Skeletal muscle tissue (tissue), 4 donors: ENCODE data around the gene VAMP1. TPM values are rescaled to one million over a fixed set of nuclear protein-coding genes. Genes with fewer than 3 reads are reported as not detected.
A peak's percentile ranks its signal among the peaks of the same experiment; 100 is the strongest.
"Not testable (repeated sequence)": the region's sequence is repeated elsewhere in the genome, so short reads cannot be mapped to it uniquely, and the experiment has no call there.

Source experiments
- H3K27ac ChIP-seq: one replicate; pipeline ENCODE4 v1.7.0; 2013; ENCODE audit warnings: mild to moderate bottlenecking, low read depth, low read length, inconsistent platforms
- H3K27me3 ChIP-seq, 3 donors: one replicate each; pipeline ENCODE4 v1.7.0; 2013; ENCODE audit warnings: low read length in 3 of 3; ENCODE audit not compliant: control insufficient read depth in 3 of 3, insufficient read depth in 3 of 3
- H3K36me3 ChIP-seq, 3 donors: one replicate each; pipeline ENCODE4 v1.7.0; 2013; ENCODE audit warnings: low read length in 3 of 3; ENCODE audit not compliant: control insufficient read depth in 3 of 3, insufficient read depth in 3 of 3
- H3K4me1 ChIP-seq, 3 donors: one replicate each; pipeline ENCODE4 v1.7.0; 2013; ENCODE audit warnings: low read length in 3 of 3, mild to moderate bottlenecking in 3 of 3; ENCODE audit not compliant: control insufficient read depth in 3 of 3, insufficient read depth in 3 of 3
- H3K4me3 ChIP-seq, 3 donors: one replicate each; pipeline ENCODE4 v1.7.0; 2013; ENCODE audit warnings: low read length in 3 of 3
- H3K9ac ChIP-seq, 3 donors: one replicate each; pipeline ENCODE4 v1.7.0; 2013; ENCODE audit warnings: low read length in 3 of 3, mild to moderate bottlenecking in 3 of 3, moderate library complexity in 2 of 3, low read depth in 1 of 3
- H3K9me3 ChIP-seq, 3 donors: one replicate each; pipeline ENCODE4 v1.7.0; 2013; ENCODE audit warnings: low read length in 3 of 3; ENCODE audit not compliant: control insufficient read depth in 3 of 3
- total RNA-seq: library from RNA; depleted of rRNA; stranded (reverse); fragments of >200 nt; gene quantifications from one replicate; pipeline ENCODE4 v1.2.3, GENCODE V29; 2014
- donor health status: Osteomylitis.

The VAMP1 gene
- total RNA-seq, 1 donor from 2014 or later: 2.6 TPM

DNA sequence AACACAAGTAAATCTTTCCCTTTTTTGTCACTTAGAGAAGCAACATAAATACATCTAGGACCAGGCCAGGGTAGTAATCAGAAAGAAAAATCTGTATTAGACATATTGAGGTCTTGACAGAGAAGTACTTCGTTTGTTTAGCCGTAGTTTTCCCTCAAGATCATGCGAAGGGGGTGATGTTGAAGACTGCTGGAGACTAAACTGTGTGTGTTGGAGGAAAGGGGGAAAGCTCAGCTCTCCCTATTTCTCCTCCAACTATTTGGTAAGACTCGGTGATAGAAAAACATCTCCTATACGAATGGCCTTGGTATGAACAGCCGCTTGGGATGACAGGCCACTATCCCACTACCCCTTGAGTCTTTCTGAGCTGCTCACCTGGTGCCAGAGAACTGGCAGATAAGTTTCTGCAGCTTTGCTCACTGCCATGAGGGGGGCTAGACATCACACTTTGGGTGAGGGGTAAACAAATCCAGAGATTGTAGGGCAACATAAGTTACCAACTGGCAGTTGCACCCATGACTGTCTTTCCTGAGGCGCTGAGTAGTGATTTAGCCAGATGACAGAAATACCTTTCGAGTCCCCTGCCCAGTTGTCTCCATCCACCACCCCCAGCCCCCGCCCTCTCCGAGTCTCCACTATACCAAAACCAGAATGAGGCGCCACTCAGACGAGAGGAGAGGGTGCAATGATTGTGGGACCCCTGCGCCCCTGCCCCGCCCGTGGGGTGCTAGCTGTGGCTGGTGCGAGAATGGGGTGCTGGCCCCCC is 685 bp downstream of the VAMP1 start:
- Histone ChIP-seq H3K36me3 (peaks cover 8 to 18% (median 11%) of the 10 kb centered on the region in 3 donors), H3K27me3 (no peaks in the 10 kb centered on the region), H3K4me3 (peak overlapping the region; percentile 66 to 93 (median 78)), H3K4me1 (peaks cover 14 to 24% (median 22%) of the 10 kb centered on the region in 3 donors), H3K27ac (peak overlapping the region; percentile 86), H3K9me3 (no peaks in the 10 kb centered on the region), H3K9ac (peak overlapping the region; percentile 81 to 90 (median 84))

DNA sequence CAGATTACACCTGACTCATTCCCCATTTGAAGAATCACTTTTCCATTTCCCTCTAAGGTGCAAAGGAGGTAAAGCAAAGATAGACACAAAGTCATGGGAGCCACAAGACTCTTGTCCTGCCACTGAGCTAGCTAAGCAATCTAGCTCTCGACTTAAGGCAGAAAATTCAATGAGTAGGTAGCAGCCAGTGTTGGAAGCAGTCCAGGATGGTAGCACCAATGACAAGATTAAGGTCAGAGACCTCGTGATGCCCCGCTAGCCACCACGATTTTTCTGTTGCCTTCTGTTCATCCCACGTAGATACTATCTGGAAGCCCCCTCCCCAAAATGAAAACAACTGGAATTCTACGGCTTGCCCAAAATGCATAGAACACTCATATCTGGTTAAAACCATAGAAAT is 1.4 kb downstream of the VAMP1 start:
- H3K27ac ChIP-seq: peak overlapping the region; percentile 86
- peak overlapping the region in 2 of 3 donors; percentile 2 to 81 for H3K9ac ChIP-seq
- H3K27me3 ChIP-seq: no peaks in the 10 kb centered on the region
- H3K4me3 ChIP-seq: peak overlapping the region in 2 of 3 donors; percentile 66 to 93
- peaks cover 15 to 25% (median 18%) of the 10 kb centered on the region in 3 donors for H3K36me3 ChIP-seq
- H3K9me3 ChIP-seq: no peaks in the 10 kb centered on the region
- H3K4me1 ChIP-seq: peaks cover 14 to 24% (median 22%) of the 10 kb centered on the region in 3 donors

DNA sequence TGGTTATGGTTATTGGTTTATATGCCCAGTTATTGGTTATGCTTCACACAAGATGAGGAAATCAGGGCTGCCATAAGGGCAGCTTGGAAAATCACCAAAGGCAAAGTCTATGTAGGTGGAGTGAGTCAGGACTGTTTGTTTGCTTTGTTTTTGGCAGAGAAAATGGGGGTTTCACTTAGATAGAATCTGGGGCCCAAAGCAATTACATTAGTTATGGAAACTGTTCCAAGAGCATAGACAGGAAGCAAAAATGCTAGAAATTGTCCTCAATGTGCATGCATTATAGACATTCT is 2.2 kb downstream of the VAMP1 start:
- H3K27ac ChIP-seq: no peak overlapping the region
- H3K4me1 ChIP-seq: peaks cover 14 to 24% (median 22%) of the 10 kb centered on the region in 3 donors
- H3K9ac ChIP-seq: no peak overlapping the region
- H3K9me3 ChIP-seq: no peaks in the 10 kb centered on the region
- H3K4me3 ChIP-seq: no peak overlapping the region
- peaks cover 21 to 33% (median 23%) of the 10 kb centered on the region in 3 donors for H3K36me3 ChIP-seq
- H3K27me3 ChIP-seq: no peaks in the 10 kb centered on the region

DNA sequence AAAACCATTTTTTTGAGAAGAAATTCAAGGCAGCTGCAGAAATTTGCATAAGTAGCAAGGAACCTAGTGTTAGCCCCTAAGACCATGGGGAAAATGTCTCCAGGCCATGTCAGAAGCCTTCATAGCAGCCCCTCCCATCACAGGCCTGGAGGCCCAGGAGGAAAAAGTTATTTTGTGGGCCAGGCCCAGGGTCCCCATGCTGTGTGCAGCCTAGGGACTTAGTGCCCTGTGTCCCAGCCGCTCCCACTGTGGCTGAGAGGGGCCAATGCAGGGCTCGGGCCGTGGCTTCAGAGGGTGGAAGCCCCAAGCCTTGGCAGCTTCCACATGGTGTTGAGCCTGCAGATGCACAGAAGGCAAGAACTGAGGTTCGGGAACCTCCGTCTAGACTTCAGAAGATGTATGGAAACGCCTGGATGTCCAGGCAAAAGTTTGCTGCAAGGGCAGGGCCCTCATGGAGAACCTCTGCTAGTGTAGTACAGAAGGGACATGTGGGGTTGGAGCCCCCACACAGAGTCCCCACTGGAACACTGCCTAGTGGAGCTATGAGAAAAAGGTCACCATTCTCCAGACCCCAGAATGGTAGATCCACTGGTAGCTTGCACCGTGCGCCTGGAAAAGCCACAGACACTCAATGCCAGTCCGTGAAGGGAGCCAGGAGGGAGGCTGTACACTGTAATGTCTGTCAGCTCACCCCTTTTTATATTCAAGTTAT is 2.8 kb downstream of the VAMP1 start:
- Histone ChIP-seq H3K36me3 (peaks cover 26 to 38% (median 28%) of the 10 kb centered on the region in 3 donors), H3K4me1 (peaks cover 14 to 26% (median 22%) of the 10 kb centered on the region in 3 donors)
- H3K27me3 ChIP-seq, H3K9me3 ChIP-seq, H3K9ac ChIP-seq, H3K4me3 ChIP-seq, H3K27ac ChIP-seq: not testable (repeated sequence)

DNA sequence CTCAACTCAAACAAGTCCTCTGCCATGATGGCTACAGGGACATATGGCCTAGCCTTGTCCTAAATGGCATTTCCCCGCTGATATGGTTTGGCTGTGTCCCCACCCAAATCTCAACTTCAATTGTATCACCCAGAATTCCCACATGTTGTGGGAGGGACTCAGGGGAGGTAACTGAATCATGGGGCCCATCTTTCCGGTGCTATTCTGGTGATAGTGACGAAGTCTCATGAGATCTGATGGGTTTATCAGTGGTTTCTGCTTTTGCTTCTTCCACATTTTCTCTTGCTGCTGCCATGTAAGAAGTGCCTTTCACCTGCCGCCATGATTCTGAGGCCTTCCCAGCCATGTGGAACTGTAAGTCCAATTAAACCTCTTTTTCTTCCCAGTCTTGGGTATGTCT is 3.7 kb downstream of the VAMP1 start:
- H3K4me1 ChIP-seq: peaks cover 20 to 30% (median 22%) of the 10 kb centered on the region in 3 donors
- not testable (repeated sequence) for H3K9ac ChIP-seq, H3K9me3 ChIP-seq, H3K27ac ChIP-seq, H3K4me3 ChIP-seq, H3K27me3 ChIP-seq
- peaks cover 36 to 48% (median 37%) of the 10 kb centered on the region in 3 donors for H3K36me3 ChIP-seq

DNA sequence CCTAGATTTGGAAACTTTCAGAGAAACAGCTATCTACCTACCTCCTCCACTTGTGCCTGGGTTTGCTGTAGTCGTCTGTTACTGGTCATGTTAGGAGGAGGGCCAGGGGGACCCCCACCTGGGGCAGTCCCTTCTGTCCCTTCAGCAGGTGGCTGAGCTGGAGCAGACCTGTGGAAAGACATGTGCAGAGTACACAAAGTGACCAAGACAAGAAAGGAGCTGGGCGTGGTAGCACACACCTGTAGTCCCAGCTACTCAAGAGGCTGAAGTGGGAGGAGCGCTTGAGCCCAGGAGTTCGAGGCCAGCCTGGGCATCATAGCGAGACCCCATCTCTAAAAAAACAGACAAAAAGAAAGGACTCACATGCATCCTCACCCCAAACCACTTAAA is 4.3 kb downstream of the VAMP1 start:
- Histone ChIP-seq H3K27ac (no peak overlapping the region), H3K36me3 (peaks cover 42 to 53% (median 42%) of the 10 kb centered on the region in 3 donors), H3K4me3 (no peak overlapping the region), H3K9ac (peak overlapping the region in 1 of 3 donors; percentile 11), H3K9me3 (no peaks in the 10 kb centered on the region), H3K4me1 (peaks cover 22 to 33% (median 23%) of the 10 kb centered on the region in 3 donors), H3K27me3 (no peaks in the 10 kb centered on the region)

DNA sequence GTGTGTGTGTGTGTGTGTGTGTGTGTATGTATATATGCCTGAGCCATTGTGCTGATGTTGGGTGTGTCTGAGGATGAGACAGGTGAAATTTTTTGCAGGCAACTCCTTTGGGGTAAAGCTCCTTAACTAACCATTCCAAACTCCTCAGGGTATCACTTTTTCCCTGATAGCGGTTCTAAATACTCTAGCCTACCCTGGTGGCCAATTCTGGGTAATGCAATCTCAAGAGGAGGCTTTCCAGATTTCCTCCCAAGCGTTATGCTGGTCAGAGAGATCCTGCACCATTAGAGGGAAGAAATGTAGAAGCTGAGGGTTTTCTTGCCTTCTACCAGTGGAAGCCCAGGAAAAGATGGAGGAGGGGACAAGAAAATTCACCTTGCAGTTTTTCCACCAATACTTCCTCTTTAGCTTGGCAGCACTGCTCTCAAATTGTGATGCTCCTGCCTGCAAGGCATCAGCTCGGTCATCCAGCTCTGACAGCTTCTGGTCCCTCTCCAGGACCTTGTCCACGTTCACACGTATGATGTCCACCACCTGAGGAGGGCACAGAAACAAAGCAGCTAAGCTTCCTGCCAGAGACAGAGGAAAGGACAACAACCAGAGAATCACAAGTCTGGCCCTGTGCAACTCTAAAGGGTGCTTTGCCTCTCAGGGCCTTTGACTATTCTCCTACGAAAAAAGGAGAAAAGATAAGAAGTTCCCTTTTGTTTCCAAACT is 4.9 kb downstream of the VAMP1 start:
- Histone ChIP-seq H3K9ac (peak overlapping the region in 2 of 3 donors; percentile 2 to 11), H3K9me3 (no peaks in the 10 kb centered on the region), H3K36me3 (peaks cover 47 to 59% (median 47%) of the 10 kb centered on the region in 3 donors), H3K27ac (no peak overlapping the region), H3K27me3 (no peaks in the 10 kb centered on the region), H3K4me3 (no peak overlapping the region), H3K4me1 (peaks cover 24 to 33% (median 26%) of the 10 kb centered on the region in 3 donors)

DNA sequence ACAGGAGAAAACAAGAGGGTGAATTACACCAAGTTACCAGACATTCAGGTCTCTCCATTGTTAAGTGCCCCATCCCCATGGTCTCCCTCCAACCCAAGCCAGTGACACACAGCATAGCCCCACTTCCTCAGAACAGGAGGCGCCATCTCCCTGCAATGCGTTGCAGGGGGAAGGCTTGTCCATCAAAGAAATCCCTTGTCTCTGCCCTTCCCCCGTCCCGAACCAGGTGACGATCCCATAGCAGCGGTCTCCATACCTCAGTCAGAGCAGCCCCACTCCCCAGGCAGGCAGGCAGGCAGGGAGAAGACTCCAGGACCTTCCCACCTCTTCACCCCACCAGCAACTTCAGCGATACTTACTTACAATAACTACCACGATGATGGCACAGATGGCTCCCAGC is 5.9 kb downstream of the VAMP1 start:
- Histone ChIP-seq H3K4me1 (peaks cover 19 to 31% (median 23%) of the 10 kb centered on the region in 3 donors), H3K27ac (no peak overlapping the region), H3K36me3 (peaks cover 49 to 60% (median 52%) of the 10 kb centered on the region in 3 donors)

DNA sequence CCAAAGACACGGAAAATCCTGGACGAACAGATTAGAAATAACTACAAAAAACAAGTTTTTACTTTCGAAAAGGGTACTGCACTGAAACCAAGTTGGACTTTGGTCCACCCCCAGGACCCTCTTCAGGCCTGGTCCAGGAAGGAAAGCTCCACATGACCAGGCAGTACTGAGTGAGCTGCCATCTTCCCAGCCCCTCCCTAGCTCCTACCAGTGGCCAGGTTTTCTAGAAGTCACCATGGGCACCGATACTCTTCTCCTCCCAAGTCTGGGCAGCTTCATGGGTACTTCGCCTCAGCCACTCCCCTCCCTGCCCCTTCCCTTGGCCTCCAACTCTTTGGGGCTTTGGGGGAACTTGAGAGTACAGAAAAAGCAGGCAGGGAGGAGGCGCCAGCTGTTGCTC is 6.6 kb downstream of the VAMP1 start:
- H3K4me3 ChIP-seq: no peak overlapping the region
- H3K4me1 ChIP-seq: peaks cover 12 to 25% (median 16%) of the 10 kb centered on the region in 3 donors
- peaks cover 54 to 65% (median 58%) of the 10 kb centered on the region in 3 donors for H3K36me3 ChIP-seq
- no peak overlapping the region for H3K9ac ChIP-seq
- H3K9me3 ChIP-seq: no peaks in the 10 kb centered on the region
- H3K27ac ChIP-seq: no peak overlapping the region
- H3K27me3 ChIP-seq: no peaks in the 10 kb centered on the region

More for the DNA sequence above, 5.9 kb downstream of the VAMP1 start:
- Histone ChIP-seq H3K9ac (no peak overlapping the region), H3K4me3 (no peak overlapping the region), H3K27me3 (no peaks in the 10 kb centered on the region), H3K9me3 (no peaks in the 10 kb centered on the region)
